Neutrophil (primary cell): ENCODE measurements around the gene HMGXB4.

Source experiments
- H3K27ac ChIP-seq: fragments of 200-600 bp; sonication (generic); 2 replicates; pipeline ENCODE4 v1.5.1; 2016; ENCODE audit warnings: mild to moderate bottlenecking, moderate library complexity
- H3K27me3 ChIP-seq: fragments of 200-600 bp; sonication (generic); 2 replicates; pipeline ENCODE4 v1.6.0; 2016; ENCODE audit warnings: mild to moderate bottlenecking
- H3K36me3 ChIP-seq: fragments of 200-600 bp; sonication (generic); 2 replicates; pipeline ENCODE4 v1.5.1; 2017
- H3K4me1 ChIP-seq, 2 experiments: fragments of 200-600 bp in 1 of 2; sonication (generic) in 1 of 2; 1 replicate in 1 of 2; 2 replicates in 1 of 2; pipeline versions ENCODE4 v1.5.1 to v1.6.1; 2013 to 2016; ENCODE audit warnings: low read depth in 1 of 2, low read length in 1 of 2, mild to moderate bottlenecking in 1 of 2, moderate library complexity in 1 of 2; ENCODE audit not compliant: control insufficient read depth in 1 of 2, insufficient read depth in 1 of 2
- H3K4me3 ChIP-seq, 2 experiments: fragments of 200-600 bp in 1 of 2; sonication (generic) in 1 of 2; 1 replicate in 1 of 2; 2 replicates in 1 of 2; pipeline ENCODE4 v1.5.1; 2013 to 2016; ENCODE audit warnings: low read depth in 1 of 2, low read length in 1 of 2, mild to moderate bottlenecking in 1 of 2, moderate library complexity in 1 of 2
- H3K9me3 ChIP-seq: fragments of 200-600 bp; sonication (generic); 2 replicates; pipeline ENCODE4 v1.5.1; 2016
- TF ChIP-seq, protein P1 (sequence below): fragments of 200-600 bp; sonication (generic); IDR thresholded peaks from 2 replicates; pipeline ENCODE4 v1.5.1; 2016; ENCODE audit warnings: antibody characterized with exemption

HMGXB4 gene

DNA sequence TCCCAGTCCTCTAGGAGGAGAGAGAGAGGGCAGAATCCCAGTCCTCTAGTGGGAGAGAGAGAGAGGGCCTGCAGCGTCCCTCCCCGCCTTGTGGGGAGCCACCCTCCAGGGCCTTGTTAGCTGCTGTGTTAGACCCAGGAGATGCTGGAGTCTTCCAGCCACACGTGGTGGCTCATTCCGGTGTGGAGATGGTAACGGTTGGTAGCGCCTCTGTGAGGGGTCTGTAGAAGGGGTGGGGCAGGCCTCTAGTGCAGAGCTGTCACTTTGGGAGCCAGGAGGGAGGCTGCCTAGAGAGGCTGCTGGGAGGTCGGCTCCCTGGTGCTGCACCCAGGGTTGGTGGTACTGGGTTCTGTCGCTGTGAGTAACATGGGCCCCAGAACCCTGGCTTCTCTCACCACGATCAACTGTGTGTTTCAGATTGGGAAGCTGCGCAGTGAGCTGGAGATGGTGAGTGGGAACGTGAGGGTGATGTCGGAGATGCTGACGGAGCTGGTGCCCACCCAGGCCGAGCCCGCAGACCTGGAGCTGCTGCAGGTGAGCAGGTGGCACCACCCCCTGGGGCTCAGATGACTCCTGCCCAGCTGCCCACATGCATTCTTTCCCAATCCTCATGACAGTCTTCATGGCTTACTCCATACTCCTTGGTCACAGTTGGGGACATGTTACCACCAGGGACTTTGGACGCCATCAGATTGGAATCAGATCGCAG is 69.7 kb downstream of the HMGXB4 start:
- TF ChIP-seq, protein P1, sequence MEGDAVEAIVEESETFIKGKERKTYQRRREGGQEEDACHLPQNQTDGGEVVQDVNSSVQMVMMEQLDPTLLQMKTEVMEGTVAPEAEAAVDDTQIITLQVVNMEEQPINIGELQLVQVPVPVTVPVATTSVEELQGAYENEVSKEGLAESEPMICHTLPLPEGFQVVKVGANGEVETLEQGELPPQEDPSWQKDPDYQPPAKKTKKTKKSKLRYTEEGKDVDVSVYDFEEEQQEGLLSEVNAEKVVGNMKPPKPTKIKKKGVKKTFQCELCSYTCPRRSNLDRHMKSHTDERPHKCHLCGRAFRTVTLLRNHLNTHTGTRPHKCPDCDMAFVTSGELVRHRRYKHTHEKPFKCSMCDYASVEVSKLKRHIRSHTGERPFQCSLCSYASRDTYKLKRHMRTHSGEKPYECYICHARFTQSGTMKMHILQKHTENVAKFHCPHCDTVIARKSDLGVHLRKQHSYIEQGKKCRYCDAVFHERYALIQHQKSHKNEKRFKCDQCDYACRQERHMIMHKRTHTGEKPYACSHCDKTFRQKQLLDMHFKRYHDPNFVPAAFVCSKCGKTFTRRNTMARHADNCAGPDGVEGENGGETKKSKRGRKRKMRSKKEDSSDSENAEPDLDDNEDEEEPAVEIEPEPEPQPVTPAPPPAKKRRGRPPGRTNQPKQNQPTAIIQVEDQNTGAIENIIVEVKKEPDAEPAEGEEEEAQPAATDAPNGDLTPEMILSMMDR: no peak
- H3K36me3 ChIP-seq: peaks cover 81% of the 10 kb centered on the region
- H3K27ac ChIP-seq: peak overlapping the region; percentile 92
- no peak overlapping the region for H3K4me3 ChIP-seq
- no peaks in the 10 kb centered on the region for H3K9me3 ChIP-seq
- no peaks in the 10 kb centered on the region for H3K27me3 ChIP-seq
- peaks cover 49 to 52% of the 10 kb centered on the region in 2 experiments for H3K4me1 ChIP-seq

DNA sequence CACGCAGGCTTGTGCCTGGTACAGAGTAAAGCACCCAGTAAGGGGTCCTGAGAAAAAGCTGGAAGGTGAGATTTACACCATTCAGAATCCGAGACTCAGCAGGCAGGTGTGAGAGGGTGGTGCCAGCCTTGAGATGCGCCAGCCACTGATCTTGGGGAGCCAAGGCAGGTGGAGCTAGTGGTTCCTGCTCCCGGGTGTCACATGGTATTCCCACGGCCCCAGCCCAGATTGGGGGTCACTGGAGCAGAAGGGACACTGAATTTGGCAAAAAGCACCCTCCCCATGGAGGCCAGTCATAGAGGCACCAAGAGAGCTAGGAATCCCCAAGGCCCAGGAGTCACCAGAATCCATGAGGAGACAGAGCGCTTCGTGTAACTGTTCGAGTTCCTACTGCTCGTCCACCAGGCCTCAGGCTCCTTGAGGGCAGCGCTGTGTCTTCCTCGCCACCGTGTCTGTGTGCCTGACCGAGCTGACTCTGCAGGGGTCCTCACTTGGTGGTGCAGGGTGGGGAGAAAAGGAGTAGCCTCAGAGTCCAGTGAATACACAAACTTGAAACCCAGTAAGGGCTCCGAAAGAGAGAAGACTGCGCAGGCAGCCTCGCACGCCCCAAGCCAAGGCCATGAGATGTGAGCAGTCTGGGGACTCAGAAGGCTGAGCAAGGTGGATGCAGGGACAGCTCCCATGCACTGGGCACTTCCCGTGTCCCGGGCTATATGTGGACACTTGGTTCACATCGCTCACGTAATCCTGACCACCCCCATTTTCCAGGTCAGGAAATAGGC is 70.6 kb downstream of the HMGXB4 start:
- Histone ChIP-seq H3K27ac (peak overlapping the region; percentile 92), H3K4me3 (peak overlapping the region; percentile 40 to 49), H3K27me3 (no peaks in the 10 kb centered on the region), H3K36me3 (peaks cover 81% of the 10 kb centered on the region), H3K4me1 (peaks cover 49 to 54% of the 10 kb centered on the region in 2 experiments), H3K9me3 (no peaks in the 10 kb centered on the region)
- TF ChIP-seq, protein P1: no peak

DNA sequence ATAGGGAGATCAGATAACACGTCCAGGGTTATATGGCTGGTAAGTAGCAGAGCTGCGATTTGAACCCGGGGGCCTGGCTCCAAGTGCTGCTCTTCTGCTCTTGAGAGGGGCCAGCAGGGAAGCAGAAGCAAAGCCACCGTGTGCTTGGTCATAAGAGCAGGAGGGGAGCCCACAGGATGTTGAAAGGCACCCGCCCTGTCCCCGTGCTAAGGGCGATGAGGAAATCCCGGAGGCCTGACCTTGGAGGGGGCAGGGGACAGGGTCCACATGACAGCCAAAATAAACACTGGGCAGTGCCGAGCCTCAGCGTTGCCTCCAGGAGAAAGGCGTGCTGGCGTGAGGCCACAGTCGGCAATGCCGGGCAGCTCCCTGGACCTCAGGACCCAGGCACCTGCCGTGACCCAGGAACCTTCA is 71.2 kb downstream of the HMGXB4 start:
- H3K4me3 ChIP-seq: peak overlapping the region; percentile 40 to 49
- peaks cover 53 to 59% of the 10 kb centered on the region in 2 experiments for H3K4me1 ChIP-seq
- H3K36me3 ChIP-seq: peaks cover 81% of the 10 kb centered on the region
- H3K9me3 ChIP-seq: no peaks in the 10 kb centered on the region
- H3K27me3 ChIP-seq: no peaks in the 10 kb centered on the region
- peak overlapping the region; percentile 92 for H3K27ac ChIP-seq
- TF ChIP-seq, protein P1: peak; percentile 13

DNA sequence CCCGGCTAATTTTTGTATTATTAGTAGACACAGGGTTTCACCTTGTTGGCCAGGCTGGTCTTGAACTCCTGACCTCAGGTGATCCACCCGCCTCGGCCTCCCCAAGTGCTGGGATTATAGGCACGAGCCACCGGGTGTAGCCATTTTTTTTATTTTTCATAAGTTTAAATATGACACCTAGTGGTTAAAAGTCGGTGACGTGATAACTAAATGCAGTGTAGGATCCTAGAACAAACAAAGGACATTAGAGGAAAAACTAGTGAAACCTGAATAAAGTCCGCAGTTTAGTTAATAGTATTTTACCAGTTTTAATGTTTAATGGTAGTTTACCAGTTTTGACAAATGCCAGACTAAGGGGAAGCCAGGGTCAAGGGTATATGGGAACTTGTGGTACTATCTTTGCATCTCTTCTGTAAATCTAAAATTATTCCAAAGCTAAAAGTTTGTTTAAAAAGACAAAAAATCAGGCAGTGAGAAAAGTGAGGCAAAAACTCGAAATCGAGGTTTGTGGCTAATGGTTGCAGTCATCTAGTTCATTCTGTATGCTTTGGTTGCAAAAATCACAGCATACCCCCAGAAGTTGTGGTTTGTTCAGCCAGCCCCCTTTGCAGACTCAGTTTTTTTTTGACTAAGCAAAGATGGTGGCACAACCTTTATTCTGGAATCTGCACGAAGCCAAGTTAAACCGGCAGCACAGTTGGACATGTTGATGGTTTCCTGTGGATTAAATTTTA is 72.0 kb downstream of the HMGXB4 start:
- Histone ChIP-seq H3K27ac (peak overlapping the region; percentile 92), H3K27me3 (no peaks in the 10 kb centered on the region), H3K4me3 (peak overlapping the region; percentile 47 to 49), H3K4me1 (peaks cover 60 to 67% of the 10 kb centered on the region in 2 experiments), H3K36me3 (peaks cover 81% of the 10 kb centered on the region), H3K9me3 (no peaks in the 10 kb centered on the region)
- TF ChIP-seq, protein P1: no peak

DNA sequence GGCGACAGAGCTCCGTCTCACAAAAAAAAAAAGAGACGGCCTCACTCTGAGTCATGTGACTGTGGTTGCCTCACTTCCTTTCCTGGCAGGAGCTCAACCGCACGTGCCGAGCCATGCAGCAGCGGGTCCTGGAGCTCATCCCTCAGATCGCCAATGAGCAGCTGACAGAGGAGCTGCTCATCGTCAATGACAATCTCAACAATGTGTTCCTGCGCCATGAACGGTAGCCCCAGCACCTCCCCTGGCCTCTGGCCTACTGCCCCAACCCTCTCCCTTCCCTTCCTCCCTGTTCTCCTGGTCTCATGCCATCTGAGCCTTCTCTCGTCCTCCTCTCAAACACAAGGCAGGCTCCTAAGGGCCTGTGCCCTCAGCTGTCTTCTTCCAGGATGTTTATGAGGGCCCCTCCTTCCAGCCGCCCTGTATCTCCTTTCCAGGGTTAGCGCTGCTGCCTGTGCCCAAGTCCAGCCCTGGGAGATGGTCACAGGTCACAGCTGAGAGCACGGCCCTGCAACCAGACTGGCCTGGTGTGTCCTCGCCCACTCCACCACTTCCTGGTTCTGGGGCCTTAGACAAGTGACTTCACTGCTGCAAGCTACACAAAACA is 73.1 kb downstream of the HMGXB4 start:
- no peaks in the 10 kb centered on the region for H3K9me3 ChIP-seq
- no peaks in the 10 kb centered on the region for H3K27me3 ChIP-seq
- H3K4me3 ChIP-seq: peak overlapping the region; percentile 47 to 49
- TF ChIP-seq, protein P1: peak; percentile 23
- H3K27ac ChIP-seq: peak overlapping the region; percentile 92
- peaks cover 60 to 67% of the 10 kb centered on the region in 2 experiments for H3K4me1 ChIP-seq
- peaks cover 81% of the 10 kb centered on the region for H3K36me3 ChIP-seq
